Activated T-cell treated with anti-CD3 and anti-CD28 coated beads, Interleukin-2, amount 50 U/mL, for 24 hours (primary cell): Measurements from ENCODE around the gene THSD7A.
"Not testable (repeated sequence)": the region's sequence is repeated elsewhere in the genome, so short reads cannot be mapped to it uniquely, and the experiment has no call there.

Experiments used
- DNase-seq: peaks from one replicate; pipeline ENCODE4 v3.0.0-alpha.2; 2020
- H3K27ac Mint-ChIP-seq: 2 replicates; pipeline ENCODE4 v1.8.0; 2020; ENCODE audit warnings: mild to moderate bottlenecking, mixed read lengths
- H3K27me3 Mint-ChIP-seq: 2 replicates; pipeline ENCODE4 v1.8.0; 2020; ENCODE audit warnings: mixed read lengths
- H3K36me3 Mint-ChIP-seq: 2 replicates; pipeline ENCODE4 v1.8.0; 2020; ENCODE audit warnings: low read depth, mixed read lengths
- H3K4me1 Mint-ChIP-seq: 2 replicates; pipeline ENCODE4 v1.8.0; 2020; ENCODE audit warnings: low read depth, mixed read lengths
- H3K4me3 Mint-ChIP-seq: 2 replicates; pipeline ENCODE4 v1.8.0; 2020; ENCODE audit warnings: mild to moderate bottlenecking, moderate library complexity, mixed read lengths
- H3K9me3 Mint-ChIP-seq: 2 replicates; pipeline ENCODE4 v1.8.0; 2020; ENCODE audit warnings: mixed read lengths

THSD7A gene

GRCh38 chr7:11469028-11469745 is 362.8 kb downstream of the THSD7A start:
- Mint-ChIP-seq H3K27me3 (no peaks in the 10 kb centered on the region), H3K4me3 (no peak overlapping the region), H3K4me1 (no peaks in the 10 kb centered on the region), H3K27ac (no peak overlapping the region), H3K9me3 (no peaks in the 10 kb centered on the region), H3K36me3 (no peaks in the 10 kb centered on the region)
- no peak for DNase-seq

- Mint-ChIP-seq H3K27me3 (no peaks in the 10 kb centered on the region), H3K36me3 (no peaks in the 10 kb centered on the region), H3K4me3 (no peak overlapping the region), H3K27ac (no peak overlapping the region), H3K4me1 (no peaks in the 10 kb centered on the region), H3K9me3 (no peaks in the 10 kb centered on the region)
- no peak for DNase-seq
These were observed 365.4 kb downstream of the THSD7A start for GRCh38 chr7:11466517-11467105.

- H3K4me3 Mint-ChIP-seq = no peak overlapping the region
- DNase-seq = no peak
- no peaks in the 10 kb centered on the region for H3K9me3 Mint-ChIP-seq
- H3K36me3 Mint-ChIP-seq = no peaks in the 10 kb centered on the region
- no peaks in the 10 kb centered on the region for H3K27me3 Mint-ChIP-seq
- H3K4me1 Mint-ChIP-seq = no peaks in the 10 kb centered on the region
- H3K27ac Mint-ChIP-seq = no peak overlapping the region
These were observed 367.4 kb downstream of the THSD7A start for GRCh38 chr7:11464624-11465023.

- DNase-seq = no peak
- no peaks in the 10 kb centered on the region for H3K4me1 Mint-ChIP-seq
- no peak overlapping the region for H3K27ac Mint-ChIP-seq
- H3K36me3 Mint-ChIP-seq = no peaks in the 10 kb centered on the region
- H3K9me3 Mint-ChIP-seq = peaks cover 2% of the 10 kb centered on the region
- H3K27me3 Mint-ChIP-seq = no peaks in the 10 kb centered on the region
- no peak overlapping the region for H3K4me3 Mint-ChIP-seq
These were observed 370.1 kb downstream of the THSD7A start for GRCh38 chr7:11461946-11462345.

GRCh38 chr7:11458736-11459483 is 373.1 kb downstream of the THSD7A start:
- Mint-ChIP-seq H3K27me3 (no peaks in the 10 kb centered on the region), H3K4me1 (no peaks in the 10 kb centered on the region), H3K36me3 (no peaks in the 10 kb centered on the region), H3K27ac (no peak overlapping the region), H3K9me3 (peaks cover 2% of the 10 kb centered on the region), H3K4me3 (no peak overlapping the region)
- DNase-seq = no peak

- no peaks in the 10 kb centered on the region for H3K27me3 Mint-ChIP-seq
These were observed 374.6 kb downstream of the THSD7A start for GRCh38 chr7:11457419-11457818.

GRCh38 chr7:11456574-11456973 is 375.4 kb downstream of the THSD7A start:
- H3K27me3 Mint-ChIP-seq = no peaks in the 10 kb centered on the region
- H3K27ac Mint-ChIP-seq = no peak overlapping the region
- DNase-seq = no peak
- H3K4me3 Mint-ChIP-seq = no peak overlapping the region
- no peaks in the 10 kb centered on the region for H3K36me3 Mint-ChIP-seq
- H3K9me3 Mint-ChIP-seq = peaks cover 2% of the 10 kb centered on the region
- H3K4me1 Mint-ChIP-seq = no peaks in the 10 kb centered on the region

More at GRCh38 chr7:11457419-11457818, 374.6 kb downstream of the THSD7A start:
- Mint-ChIP-seq H3K9me3 (peaks cover 2% of the 10 kb centered on the region), H3K27ac (no peak overlapping the region), H3K4me1 (no peaks in the 10 kb centered on the region), H3K4me3 (no peak overlapping the region), H3K36me3 (no peaks in the 10 kb centered on the region)
- DNase-seq = no peak

- Mint-ChIP-seq H3K9me3 (peaks cover 2% of the 10 kb centered on the region), H3K4me3 (no peak overlapping the region)
These were observed 379.5 kb downstream of the THSD7A start for GRCh38 chr7:11452476-11452875.

GRCh38 chr7:11450281-11450680 is 381.7 kb downstream of the THSD7A start:
- Mint-ChIP-seq H3K9me3 (no peaks in the 10 kb centered on the region), H3K4me3 (no peak overlapping the region), H3K4me1 (no peaks in the 10 kb centered on the region)

More at GRCh38 chr7:11452476-11452875, 379.5 kb downstream of the THSD7A start:
- Mint-ChIP-seq H3K27ac (no peak overlapping the region), H3K36me3 (no peaks in the 10 kb centered on the region), H3K27me3 (no peaks in the 10 kb centered on the region), H3K4me1 (no peaks in the 10 kb centered on the region)
- no peak for DNase-seq

GRCh38 chr7:11449316-11449715 is 382.7 kb downstream of the THSD7A start:
- no peaks in the 10 kb centered on the region for H3K27me3 Mint-ChIP-seq
- H3K9me3 Mint-ChIP-seq = no peaks in the 10 kb centered on the region
- H3K4me3 Mint-ChIP-seq = no peak overlapping the region
- DNase-seq = no peak
- no peaks in the 10 kb centered on the region for H3K4me1 Mint-ChIP-seq
- no peaks in the 10 kb centered on the region for H3K36me3 Mint-ChIP-seq
- H3K27ac Mint-ChIP-seq = no peak overlapping the region

More at GRCh38 chr7:11450281-11450680, 381.7 kb downstream of the THSD7A start:
- Mint-ChIP-seq H3K27ac (no peak overlapping the region), H3K27me3 (no peaks in the 10 kb centered on the region), H3K36me3 (no peaks in the 10 kb centered on the region)
- no peak for DNase-seq

- H3K27ac Mint-ChIP-seq = no peak overlapping the region
- H3K4me1 Mint-ChIP-seq = no peaks in the 10 kb centered on the region
- no peak overlapping the region for H3K4me3 Mint-ChIP-seq
- DNase-seq = no peak
- no peaks in the 10 kb centered on the region for H3K36me3 Mint-ChIP-seq
- H3K9me3 Mint-ChIP-seq = no peaks in the 10 kb centered on the region
- H3K27me3 Mint-ChIP-seq = no peaks in the 10 kb centered on the region
These were observed 383.7 kb downstream of the THSD7A start for GRCh38 chr7:11448323-11448722.

GRCh38 chr7:11447106-11447505 is 384.9 kb downstream of the THSD7A start:
- H3K27ac Mint-ChIP-seq = no peak overlapping the region
- H3K27me3 Mint-ChIP-seq = no peaks in the 10 kb centered on the region
- no peaks in the 10 kb centered on the region for H3K4me1 Mint-ChIP-seq
- DNase-seq = no peak
- no peaks in the 10 kb centered on the region for H3K36me3 Mint-ChIP-seq
- no peak overlapping the region for H3K4me3 Mint-ChIP-seq
- no peaks in the 10 kb centered on the region for H3K9me3 Mint-ChIP-seq

- not testable (repeated sequence) for H3K9me3 Mint-ChIP-seq, H3K4me1 Mint-ChIP-seq, H3K27ac Mint-ChIP-seq, DNase-seq, H3K27me3 Mint-ChIP-seq, H3K4me3 Mint-ChIP-seq, H3K36me3 Mint-ChIP-seq
These were observed 388.1 kb downstream of the THSD7A start for GRCh38 chr7:11443934-11444333.

GRCh38 chr7:11437994-11438393 is 394.0 kb downstream of the THSD7A start:
- no peaks in the 10 kb centered on the region for H3K9me3 Mint-ChIP-seq
- H3K4me1 Mint-ChIP-seq = no peaks in the 10 kb centered on the region
- no peak overlapping the region for H3K27ac Mint-ChIP-seq
- no peaks in the 10 kb centered on the region for H3K36me3 Mint-ChIP-seq
- no peak overlapping the region for H3K4me3 Mint-ChIP-seq
- no peak for DNase-seq
- no peaks in the 10 kb centered on the region for H3K27me3 Mint-ChIP-seq
